H9 (cell line): ENCODE data around the gene DOCK10. TPM values are rescaled to one million over a fixed set of nuclear protein-coding genes. Genes with fewer than 3 reads are reported as not detected.

Experiments
- DNase-seq: peaks from one replicate; pipeline ENCODE4 v3.0.0-alpha.2; 2017
- H2AFZ ChIP-seq: one replicate; pipeline ENCODE4 v1.6.1; 2013; ENCODE audit warnings: mild to moderate bottlenecking, low read length, control low read depth, moderate library complexity
- H2AK5ac ChIP-seq: 2 replicates; pipeline ENCODE4 v1.6.1; 2013; ENCODE audit warnings: low read length, control low read depth, mixed read lengths; ENCODE audit not compliant: insufficient read length
- H2BK120ac ChIP-seq: one replicate; pipeline ENCODE4 v1.6.1; 2013; ENCODE audit warnings: low read depth, mild to moderate bottlenecking, low read length, control low read depth, inconsistent platforms; ENCODE audit not compliant: poor library complexity, severe bottlenecking
- H2BK12ac ChIP-seq: 2 replicates; pipeline ENCODE4 v1.6.1; 2013; ENCODE audit warnings: low read length, control low read depth, mixed read lengths, low read depth; ENCODE audit not compliant: insufficient read length
- H2BK15ac ChIP-seq: 2 replicates; pipeline ENCODE4 v1.6.1; 2013; ENCODE audit warnings: low read depth, low read length, control low read depth
- H2BK20ac ChIP-seq: one replicate; pipeline ENCODE4 v1.6.1; 2013; ENCODE audit warnings: low read depth, mild to moderate bottlenecking, low read length, control low read depth, inconsistent platforms; ENCODE audit not compliant: poor library complexity, severe bottlenecking
- H2BK5ac ChIP-seq: 2 replicates; pipeline ENCODE4 v1.6.1; 2013; ENCODE audit warnings: low read length, control low read depth, mixed read lengths; ENCODE audit not compliant: insufficient read length
- H3K14ac ChIP-seq: 2 replicates; pipeline ENCODE4 v1.6.1; 2013; ENCODE audit warnings: low read length, control low read depth; ENCODE audit not compliant: insufficient read depth
- H3K18ac ChIP-seq: 2 replicates; pipeline ENCODE4 v1.6.1; 2013; ENCODE audit warnings: low read depth, mild to moderate bottlenecking, mixed read lengths, low read length, control low read depth; ENCODE audit not compliant: insufficient read length
- H3K23ac ChIP-seq: 2 replicates; pipeline ENCODE4 v1.6.1; 2013; ENCODE audit warnings: low read length, control low read depth, mixed read lengths, low read depth; ENCODE audit not compliant: insufficient read length
- H3K23me2 ChIP-seq: 2 replicates; pipeline ENCODE4 v1.6.1; 2013; ENCODE audit warnings: low read depth, mild to moderate bottlenecking, mixed read lengths, low read length, control low read depth; ENCODE audit not compliant: insufficient read length, poor library complexity, severe bottlenecking
- H3K27ac ChIP-seq: 2 replicates; pipeline ENCODE4 v1.5.1; 2013; ENCODE audit warnings: low read length, control low read depth, mixed read lengths, low read depth; ENCODE audit not compliant: insufficient read length
- H3K27me3 ChIP-seq: 2 replicates; pipeline ENCODE4 v1.6.1; 2013; ENCODE audit warnings: low read length, control low read depth, inconsistent platforms; ENCODE audit not compliant: insufficient read depth
- H3K4ac ChIP-seq: 2 replicates; pipeline ENCODE4 v1.6.1; 2013; ENCODE audit warnings: low read depth, mild to moderate bottlenecking, control low read depth, inconsistent platforms, low read length, moderate library complexity
- H3K4me1 ChIP-seq: 2 replicates; pipeline ENCODE4 v1.6.1; 2013; ENCODE audit warnings: low read length, control low read depth, inconsistent platforms; ENCODE audit not compliant: insufficient read depth
- H3K4me2 ChIP-seq: 2 replicates; pipeline ENCODE4 v1.6.1; 2013; ENCODE audit warnings: low read length, control low read depth, mixed read lengths; ENCODE audit not compliant: insufficient read length, insufficient read depth
- H3K56ac ChIP-seq: 2 replicates; pipeline ENCODE4 v1.6.1; 2013; ENCODE audit warnings: low read depth, mild to moderate bottlenecking, mixed read lengths, low read length, control low read depth; ENCODE audit not compliant: insufficient read length
- H3K79me1 ChIP-seq: 2 replicates; pipeline ENCODE4 v1.6.1; 2013; ENCODE audit warnings: low read depth, mild to moderate bottlenecking, moderate library complexity, low read length, control low read depth, inconsistent platforms; ENCODE audit not compliant: insufficient read depth, poor library complexity, severe bottlenecking
- H3K79me2 ChIP-seq: 2 replicates; pipeline ENCODE4 v1.6.1; 2013; ENCODE audit warnings: low read length, control low read depth, inconsistent platforms; ENCODE audit not compliant: insufficient read depth
- H3K9ac ChIP-seq: 2 replicates; pipeline ENCODE4 v1.6.1; 2013; ENCODE audit warnings: low read length, control low read depth, mixed read lengths; ENCODE audit not compliant: insufficient read length; ENCODE audit errors: extremely low read depth
- H3K9me3 ChIP-seq: one replicate; pipeline ENCODE4 v1.6.1; 2013; ENCODE audit warnings: low read depth, low read length, inconsistent platforms; ENCODE audit not compliant: control insufficient read depth
- H3T11ph ChIP-seq: one replicate; pipeline ENCODE4 v1.6.1; 2013; ENCODE audit warnings: mild to moderate bottlenecking, low read length, control low read depth, inconsistent platforms
- H4K20me1 ChIP-seq: one replicate; pipeline ENCODE4 v1.6.1; 2013; ENCODE audit not compliant: control insufficient read depth, insufficient read length, insufficient read depth
- H4K5ac ChIP-seq: 2 replicates; pipeline ENCODE4 v1.6.1; 2013; ENCODE audit warnings: low read depth, mild to moderate bottlenecking, mixed read lengths, low read length, control low read depth; ENCODE audit not compliant: insufficient read length
- H4K8ac ChIP-seq: replicated peaks from 2 replicates; pipeline ENCODE4 v1.6.1; 2013; ENCODE audit warnings: low read length, control low read depth, mixed read lengths, low read depth; ENCODE audit not compliant: insufficient read length
- H4K91ac ChIP-seq: 2 replicates; pipeline ENCODE4 v1.6.1; 2013; ENCODE audit warnings: low read depth, mild to moderate bottlenecking, moderate library complexity, mixed read lengths, low read length, control low read depth; ENCODE audit not compliant: insufficient read length
- H3K27ac Mint-ChIP-seq, 3 experiments: 2 replicates in 2 of 3; 3 replicates in 1 of 3; pipeline ENCODE4 v1.8.0; 2020 to 2021; ENCODE audit warnings: mixed read lengths in 3 of 3, mild to moderate bottlenecking in 1 of 3, moderate library complexity in 1 of 3
- H3K27me3 Mint-ChIP-seq: 2 replicates; pipeline ENCODE4 v1.8.0; 2021; ENCODE audit warnings: low read depth, mild to moderate bottlenecking, moderate library complexity, mixed read lengths
- H3K36me3 Mint-ChIP-seq, 3 experiments: 2 replicates in 2 of 3; 3 replicates in 1 of 3; pipeline ENCODE4 v1.8.0; 2020 to 2021; ENCODE audit warnings: low read depth in 3 of 3, mixed read lengths in 3 of 3; ENCODE audit not compliant: insufficient read depth in 1 of 3
- H3K4me1 Mint-ChIP-seq, 2 experiments: 2 replicates each; pipeline ENCODE4 v1.8.0; 2020; ENCODE audit warnings: mixed read lengths in 2 of 2
- H3K4me3 Mint-ChIP-seq, 2 experiments: 2 replicates in 1 of 2; 3 replicates in 1 of 2; pipeline ENCODE4 v1.8.0; 2020 to 2021; ENCODE audit warnings: mild to moderate bottlenecking in 2 of 2, mixed read lengths in 2 of 2, moderate library complexity in 1 of 2
- H3K9me3 Mint-ChIP-seq, 2 experiments: 2 replicates in 1 of 2; 3 replicates in 1 of 2; pipeline ENCODE4 v1.8.0; 2020; ENCODE audit warnings: mild to moderate bottlenecking in 2 of 2, mixed read lengths in 2 of 2, moderate library complexity in 1 of 2
- WGBS: extraction: QIAGEN DNeasy Blood & Tissue Kit; methylation state at CpG from one replicate; pipeline ENCODE4 v1.1.7; 2013; ENCODE audit warnings: missing lambda C conversion rate, low lambda C conversion rate, mixed read lengths; ENCODE audit not compliant: insufficient read length; ENCODE audit errors: extremely low coverage; 5-methylcytosine and 5-hydroxymethylcytosine counted together
- total RNA-seq: library from RNA; stranded (reverse); gene quantifications from 2 replicates; pipeline ENCODE4 v1.2.1, GENCODE V29; 2021
- TF ChIP-seq, protein P1 (sequence below): fragments of 200-600 bp; sonication (generic); conservative IDR thresholded peaks from 3 replicates; pipeline ENCODE4 v1.8.0; 2021; ENCODE audit warnings: antibody characterized with exemption, mild to moderate bottlenecking

DOCK10 gene
- total RNA-seq, 1 experiment from 2014 or later, result 0.79 TPM

GRCh38 chr2:224876522-224876921, 165.7 kb downstream of the DOCK10 start:
- Mint-ChIP-seq H3K27me3 (no peaks in the 10 kb centered on the region; the same call in 1 of the 2 replicates), H3K4me3 (no peak overlapping the region), H3K36me3 (no peaks in the 10 kb centered on the region), H3K27ac (no peak overlapping the region), H3K9me3 (no peaks in the 10 kb centered on the region), H3K4me1 (no peaks in the 10 kb centered on the region)
- no peaks in the 10 kb centered on the region for H4K20me1 ChIP-seq
- H3K9me3 ChIP-seq, result no peaks in the 10 kb centered on the region
- WGBS, result no CpG with 5 or more reads among the region's 6 CpGs
- no peak overlapping the region for H3T11ph ChIP-seq
- H2AK5ac ChIP-seq, result no peak overlapping the region
- no peak overlapping the region for H2BK15ac ChIP-seq
- no peaks in the 10 kb centered on the region for H3K4me1 ChIP-seq
- no peak overlapping the region for H3K56ac ChIP-seq
- no peak overlapping the region for H3K4me2 ChIP-seq
- no peak overlapping the region for H2AFZ ChIP-seq
- no peaks in the 10 kb centered on the region for H3K27me3 ChIP-seq
- H3K23me2 ChIP-seq, result no peaks in the 10 kb centered on the region
- no peak overlapping the region for H2BK12ac ChIP-seq
- no peaks in the 10 kb centered on the region for H3K79me2 ChIP-seq
- no peak overlapping the region for H4K91ac ChIP-seq
- no peak overlapping the region for H2BK20ac ChIP-seq
- H3K23ac ChIP-seq, result no peak overlapping the region
- no peak overlapping the region for H4K5ac ChIP-seq
- no peaks in the 10 kb centered on the region for H3K79me1 ChIP-seq
- DNase-seq, result no peak
- H3K14ac ChIP-seq, result no peak overlapping the region
- no peak overlapping the region for H3K4ac ChIP-seq
- no peak overlapping the region for H2BK120ac ChIP-seq
- H3K9ac ChIP-seq, result no peak overlapping the region
- H2BK5ac ChIP-seq, result no peak overlapping the region
- no peak overlapping the region for H3K27ac ChIP-seq
- TF ChIP-seq, protein P1, sequence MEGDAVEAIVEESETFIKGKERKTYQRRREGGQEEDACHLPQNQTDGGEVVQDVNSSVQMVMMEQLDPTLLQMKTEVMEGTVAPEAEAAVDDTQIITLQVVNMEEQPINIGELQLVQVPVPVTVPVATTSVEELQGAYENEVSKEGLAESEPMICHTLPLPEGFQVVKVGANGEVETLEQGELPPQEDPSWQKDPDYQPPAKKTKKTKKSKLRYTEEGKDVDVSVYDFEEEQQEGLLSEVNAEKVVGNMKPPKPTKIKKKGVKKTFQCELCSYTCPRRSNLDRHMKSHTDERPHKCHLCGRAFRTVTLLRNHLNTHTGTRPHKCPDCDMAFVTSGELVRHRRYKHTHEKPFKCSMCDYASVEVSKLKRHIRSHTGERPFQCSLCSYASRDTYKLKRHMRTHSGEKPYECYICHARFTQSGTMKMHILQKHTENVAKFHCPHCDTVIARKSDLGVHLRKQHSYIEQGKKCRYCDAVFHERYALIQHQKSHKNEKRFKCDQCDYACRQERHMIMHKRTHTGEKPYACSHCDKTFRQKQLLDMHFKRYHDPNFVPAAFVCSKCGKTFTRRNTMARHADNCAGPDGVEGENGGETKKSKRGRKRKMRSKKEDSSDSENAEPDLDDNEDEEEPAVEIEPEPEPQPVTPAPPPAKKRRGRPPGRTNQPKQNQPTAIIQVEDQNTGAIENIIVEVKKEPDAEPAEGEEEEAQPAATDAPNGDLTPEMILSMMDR, result no peak
- no peak overlapping the region for H4K8ac ChIP-seq
- H3K18ac ChIP-seq, result no peak overlapping the region
